Putamen (tissue), 1 donor: ENCODE results near the gene SSC5D.

Source experiments
- DNase-seq: peaks from one replicate; pipeline ENCODE4 v3.0.0-alpha.2; 2016; ENCODE audit warnings: low spot score

Gene SSC5D

GRCh38 chr19:55473225-55474012, 14.8 kb upstream of the SSC5D start:
- no peak for DNase-seq

GRCh38 chr19:55474269-55475265, 13.7 kb upstream of the SSC5D start:
- DNase-seq = no peak

GRCh38 chr19:55476100-55476775, 12.0 kb upstream of the SSC5D start, which contains the start of gene ZNF628:
ZNF628 (plus strand) TSS chr19:55476617; CDS start chr19:55479911, 3,294 bp downstream.
- peak; percentile 99 for DNase-seq

- DNase-seq = no peak
Measured at GRCh38 chr19:55477905-55478304, 10.3 kb upstream of the SSC5D start.

- no peak for DNase-seq
Measured at GRCh38 chr19:55478364-55478763, 9.9 kb upstream of the SSC5D start.

GRCh38 chr19:55479045-55479444, 9.2 kb upstream of the SSC5D start:
- DNase-seq = no peak

GRCh38 chr19:55479451-55480230, 8.6 kb upstream of the SSC5D start:
- DNase-seq = no peak

GRCh38 chr19:55481148-55481793, 7.0 kb upstream of the SSC5D start:
- no peak for DNase-seq

GRCh38 chr19:55481794-55482155, 6.5 kb upstream of the SSC5D start:
- no peak for DNase-seq

- no peak for DNase-seq
Measured at GRCh38 chr19:55482156-55482961, 5.9 kb upstream of the SSC5D start.

GRCh38 chr19:55482967-55483705, 5.1 kb upstream of the SSC5D start:
- no peak for DNase-seq

- no peak for DNase-seq
Measured at GRCh38 chr19:55483706-55484592, 4.3 kb upstream of the SSC5D start.

- no peak for DNase-seq
Measured at GRCh38 chr19:55484593-55485438, 3.4 kb upstream of the SSC5D start, which contains the start of gene NAT14. NAT14 (plus strand) TSS chr19:55485188; CDS start chr19:55485709, 521 bp downstream.

GRCh38 chr19:55485439-55486011, 2.7 kb upstream of the SSC5D start:
- no peak for DNase-seq

GRCh38 chr19:55486043-55486970, 1.9 kb upstream of the SSC5D start:
- no peak for DNase-seq
